ENCODE data around the gene GPR108.
"Not testable (repeated sequence)": the region's sequence is repeated elsewhere in the genome, so short reads cannot be mapped to it uniquely, and the experiment has no call there.

GPR108 gene

DNA sequence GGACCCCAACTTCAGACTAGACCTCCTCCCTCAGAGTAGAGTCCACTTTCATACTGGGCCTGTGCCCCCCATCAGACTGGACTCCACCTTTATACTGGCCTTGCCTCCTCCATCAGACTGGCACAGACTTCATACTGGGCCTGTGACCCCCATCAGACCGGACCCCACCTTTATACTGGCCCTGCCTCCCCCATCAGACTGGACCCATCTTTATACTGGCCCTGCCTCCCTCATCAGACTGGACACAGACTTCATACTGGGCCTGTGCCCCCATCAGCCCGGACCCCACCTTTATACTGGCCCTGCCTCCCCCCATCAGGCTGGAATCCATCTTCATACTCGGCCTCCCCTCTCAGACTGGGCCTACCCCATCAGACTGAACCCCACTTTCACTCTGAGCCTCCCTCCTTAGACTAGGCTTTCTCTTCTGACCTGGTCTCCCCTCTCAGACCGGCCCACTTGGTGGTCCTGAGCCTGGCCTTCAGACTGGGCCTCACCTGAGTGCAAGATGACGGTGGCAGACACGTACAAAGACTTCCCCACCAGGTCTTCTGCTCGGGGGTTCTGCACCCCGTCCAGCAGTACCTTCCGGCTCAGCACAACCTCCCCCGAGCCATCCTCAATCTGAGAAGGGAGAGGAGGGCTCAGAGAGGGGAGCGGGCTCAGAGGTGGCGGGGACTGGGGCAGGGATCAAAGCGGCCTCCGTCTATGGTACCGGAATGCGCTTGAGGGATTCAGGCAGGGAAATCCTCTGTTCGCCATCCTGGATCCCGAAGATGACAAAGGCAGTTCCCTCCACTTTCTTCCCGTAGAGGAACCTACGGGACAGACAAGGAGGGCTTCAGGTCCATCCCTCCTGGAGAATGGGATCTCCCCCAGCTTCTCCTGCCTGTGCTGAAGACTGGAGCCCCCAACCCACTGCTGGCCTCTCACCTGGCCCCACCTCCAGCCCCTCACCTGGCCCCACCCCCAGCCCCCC lies 24.4 kb downstream of the GPR108 start:
- no peak overlapping the region for H3K4me3 ChIP-seq (ENCODE audit: low read length)
- no peak for DNase-seq (ENCODE audit: low read depth, low spot score)

DNA sequence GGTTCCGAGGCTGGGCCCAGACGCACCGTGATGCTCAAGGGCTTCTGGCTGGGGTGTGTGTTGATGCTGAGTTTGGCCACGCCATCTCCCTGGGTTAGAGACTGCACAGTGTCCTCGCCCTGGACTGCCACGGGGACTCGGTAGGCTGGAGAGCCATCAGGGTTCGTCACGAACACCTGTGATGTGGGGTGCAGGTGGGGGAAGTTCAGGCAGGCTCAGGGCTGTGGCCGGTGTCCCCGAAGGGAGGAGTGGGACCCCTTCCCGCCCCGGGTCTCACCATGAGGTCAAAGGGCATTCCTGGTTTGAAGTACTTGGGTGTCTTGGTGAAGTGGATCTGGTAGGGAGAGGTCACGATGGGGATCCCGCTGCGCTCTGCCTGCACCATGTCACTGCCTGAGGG lies 25.1 kb downstream of the GPR108 start:
- DNase-seq (ENCODE audit: low read depth, low spot score) = no peak

GRCh38 chr19:6711605-6712004 lies 25.8 kb downstream of the GPR108 start:
- no peak for DNase-seq (ENCODE audit: low read depth, low spot score)
- H3K4me3 ChIP-seq (ENCODE audit: low read length) = no peak overlapping the region

More for the DNA sequence above, 25.1 kb downstream of the GPR108 start:
- no peak overlapping the region for H3K4me3 ChIP-seq (ENCODE audit: low read length)

- no peak overlapping the region for H3K4me3 ChIP-seq (ENCODE audit: low read length)
- DNase-seq (ENCODE audit: low read depth, low spot score) = no peak
Observed at GRCh38 chr19:6711078-6711361, 26.4 kb downstream of the GPR108 start.

- DNase-seq (ENCODE audit: low read depth, low spot score) = no peak
- H3K4me3 ChIP-seq (ENCODE audit: low read length) = no peak overlapping the region
Observed at GRCh38 chr19:6710273-6711077, 26.9 kb downstream of the GPR108 start.

DNA sequence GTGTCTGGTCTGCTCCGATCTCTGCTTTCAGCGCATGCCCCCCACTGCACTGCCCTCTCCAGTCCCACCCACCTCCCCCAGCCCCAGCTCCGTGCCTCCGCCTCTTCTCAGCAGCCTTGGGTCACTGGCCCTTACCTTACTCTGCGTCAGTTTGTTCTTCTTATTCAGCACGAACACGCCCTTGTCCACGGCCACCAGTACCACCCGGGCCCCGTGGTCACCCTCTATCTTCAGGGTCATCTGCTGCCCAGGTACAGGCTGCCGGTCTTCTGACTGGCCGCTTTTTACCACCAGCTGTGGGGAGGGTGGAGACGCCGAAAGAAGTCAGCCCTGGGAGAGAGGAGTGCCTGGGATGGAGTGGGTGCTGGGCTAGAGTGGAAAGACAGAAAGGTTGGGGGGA lies 27.8 kb downstream of the GPR108 start:
- no peak for DNase-seq (ENCODE audit: low read depth, low spot score)
- H3K4me3 ChIP-seq (ENCODE audit: low read length) = no peak overlapping the region

DNA sequence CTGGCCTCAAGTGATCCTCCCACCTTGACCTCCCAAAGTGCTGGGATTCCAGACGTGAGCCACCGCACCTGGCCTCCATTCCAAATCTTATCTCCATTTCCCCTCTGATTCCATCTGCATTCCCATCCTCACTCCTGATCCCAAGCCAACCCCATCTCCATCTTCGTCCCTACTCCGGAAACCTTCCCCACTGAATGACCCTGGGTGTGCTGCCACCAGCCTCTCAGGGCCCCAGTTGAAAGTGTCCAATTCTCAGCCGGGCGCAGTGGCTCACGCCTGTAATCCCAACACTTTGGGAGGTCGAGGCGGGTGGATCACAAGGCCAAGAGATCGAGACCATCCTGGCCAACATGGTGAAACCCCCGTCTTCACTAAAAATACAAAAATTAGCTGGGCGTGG lies 28.5 kb downstream of the GPR108 start:
- H3K4me3 ChIP-seq (ENCODE audit: low read length) = not testable (repeated sequence)

GRCh38 chr19:6708346-6708745 lies 29.0 kb downstream of the GPR108 start:
- no peak overlapping the region for H3K4me3 ChIP-seq (ENCODE audit: low read length)
- DNase-seq (ENCODE audit: low read depth, low spot score) = no peak

More for the DNA sequence above, 28.5 kb downstream of the GPR108 start:
- not testable (repeated sequence) for DNase-seq (ENCODE audit: low read depth, low spot score)

DNA sequence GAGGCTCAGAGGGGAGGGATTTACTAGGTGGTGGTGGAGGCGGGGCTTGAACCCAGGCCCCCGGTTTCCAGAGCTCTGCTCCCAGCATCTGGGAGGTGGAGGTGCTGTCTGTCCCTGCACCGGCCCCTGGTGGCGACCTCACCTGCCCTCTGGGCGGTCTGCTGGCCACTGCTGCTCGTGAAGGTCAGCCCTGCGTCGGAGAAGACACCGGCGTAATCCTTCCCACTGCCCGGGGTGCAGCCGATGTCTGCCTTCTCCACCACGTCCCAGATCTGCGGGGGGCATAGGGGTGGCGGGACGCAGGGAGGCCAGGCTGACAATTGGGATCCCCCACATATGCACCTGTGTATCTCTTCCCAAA lies 29.7 kb downstream of the GPR108 start:
- DNase-seq (ENCODE audit: low read depth, low spot score) = no peak
- H3K4me3 ChIP-seq (ENCODE audit: low read length) = no peak overlapping the region

DNA sequence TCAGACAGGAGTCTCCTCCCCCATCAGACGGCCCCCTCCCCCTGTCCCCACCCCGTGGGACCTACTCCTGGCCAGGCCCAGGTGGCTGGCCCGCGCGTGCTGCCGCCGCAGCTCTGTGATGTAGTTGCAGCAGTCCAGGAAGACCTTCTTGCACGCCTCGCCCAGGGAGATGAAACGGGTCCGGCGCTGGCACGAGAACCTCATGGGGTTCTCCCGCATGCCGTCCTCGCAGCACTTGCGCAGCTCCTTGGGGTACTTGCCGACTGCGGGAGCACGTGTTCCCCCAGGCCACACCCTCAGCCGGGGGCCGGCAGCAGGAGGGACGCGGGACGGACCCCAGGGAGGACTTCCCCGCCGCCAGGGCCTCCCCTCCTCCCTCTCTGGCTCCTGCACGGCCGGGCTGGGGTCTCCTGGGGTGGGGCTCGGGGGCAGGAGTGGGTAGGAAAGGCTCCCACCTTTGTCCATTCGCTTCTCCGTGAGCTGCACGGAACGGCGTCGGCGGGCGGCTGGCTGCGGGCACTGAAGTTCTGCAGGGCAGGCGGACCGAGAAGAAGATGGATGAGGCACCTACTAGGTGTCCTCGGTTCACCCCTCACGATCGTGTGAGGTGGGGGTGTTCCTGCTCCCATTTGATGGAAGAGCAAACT lies 30.2 kb downstream of the GPR108 start:
- no peak overlapping the region for H3K4me3 ChIP-seq (ENCODE audit: low read length)
- DNase-seq (ENCODE audit: low read depth, low spot score) = no peak

- no peak for DNase-seq (ENCODE audit: low read depth, low spot score)
- H3K4me3 ChIP-seq (ENCODE audit: low read length) = no peak overlapping the region
Observed at GRCh38 chr19:6706633-6706958, 30.8 kb downstream of the GPR108 start.

- H3K4me3 ChIP-seq (ENCODE audit: low read length) = no peak overlapping the region
- no peak for DNase-seq (ENCODE audit: low read depth, low spot score)
Observed at GRCh38 chr19:6705931-6706632, 31.3 kb downstream of the GPR108 start.

GRCh38 chr19:6700586-6701316 lies 36.6 kb downstream of the GPR108 start:
- no peak for DNase-seq (ENCODE audit: low read depth, low spot score)

GRCh38 chr19:6699935-6700334 lies 37.4 kb downstream of the GPR108 start:
- H3K4me3 ChIP-seq (ENCODE audit: low read length) = no peak overlapping the region
- DNase-seq (ENCODE audit: low read depth, low spot score) = no peak

More at GRCh38 chr19:6700586-6701316, 36.6 kb downstream of the GPR108 start:
- no peak overlapping the region for H3K4me3 ChIP-seq (ENCODE audit: low read length)

DNA sequence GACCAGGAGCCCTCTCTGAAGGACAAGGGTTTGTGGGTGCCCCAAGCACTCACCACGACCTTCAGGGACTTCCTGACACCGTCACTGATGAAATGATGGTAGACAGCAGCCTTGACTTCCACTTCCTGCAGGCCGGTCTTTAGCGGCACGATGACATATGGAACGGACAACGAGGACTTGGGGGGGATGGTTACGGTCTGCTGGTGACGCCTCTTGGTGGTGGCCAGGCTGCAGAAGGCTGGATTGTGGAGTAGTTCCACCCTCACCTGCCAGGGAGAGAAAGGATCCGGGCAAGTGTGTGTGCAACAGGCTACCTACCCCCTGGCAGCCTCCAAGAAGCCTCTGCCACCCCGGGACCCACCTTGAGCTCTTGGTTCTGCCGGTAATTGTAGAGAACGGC lies 40.1 kb downstream of the GPR108 start:
- DNase-seq (ENCODE audit: low read depth, low spot score) = no peak
- no peak overlapping the region for H3K4me3 ChIP-seq (ENCODE audit: low read length)

DNA sequence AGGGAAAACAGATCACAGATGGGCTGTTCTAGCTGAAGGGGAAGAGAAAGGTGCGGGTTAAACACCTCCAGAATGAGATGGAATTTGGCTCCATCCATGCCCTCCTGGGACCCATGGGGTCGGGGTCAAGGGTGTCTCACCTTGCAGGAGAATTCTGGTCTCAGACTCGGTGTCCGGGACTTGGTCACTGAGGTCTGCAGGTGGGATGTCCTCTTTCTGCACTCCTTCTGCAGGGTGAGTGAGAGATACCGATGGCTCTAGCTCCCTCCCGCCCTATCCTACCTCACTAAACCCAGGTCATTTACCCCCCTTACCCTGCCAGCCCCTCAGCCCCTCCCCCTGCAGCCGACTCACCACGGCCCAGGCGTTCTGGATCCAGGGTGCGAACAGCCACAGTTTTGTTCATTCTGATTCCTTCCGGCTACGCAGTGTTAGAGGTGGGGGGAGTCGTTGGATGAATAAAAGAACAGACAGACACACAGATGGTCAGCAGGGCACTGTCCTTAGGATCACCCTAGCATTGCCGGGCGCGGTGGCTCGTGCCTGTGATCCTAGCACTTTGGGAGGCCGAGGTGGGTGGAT lies 41.0 kb downstream of the GPR108 start:
- no peak overlapping the region for H3K4me3 ChIP-seq (ENCODE audit: low read length)
- DNase-seq (ENCODE audit: low read depth, low spot score) = no peak

DNA sequence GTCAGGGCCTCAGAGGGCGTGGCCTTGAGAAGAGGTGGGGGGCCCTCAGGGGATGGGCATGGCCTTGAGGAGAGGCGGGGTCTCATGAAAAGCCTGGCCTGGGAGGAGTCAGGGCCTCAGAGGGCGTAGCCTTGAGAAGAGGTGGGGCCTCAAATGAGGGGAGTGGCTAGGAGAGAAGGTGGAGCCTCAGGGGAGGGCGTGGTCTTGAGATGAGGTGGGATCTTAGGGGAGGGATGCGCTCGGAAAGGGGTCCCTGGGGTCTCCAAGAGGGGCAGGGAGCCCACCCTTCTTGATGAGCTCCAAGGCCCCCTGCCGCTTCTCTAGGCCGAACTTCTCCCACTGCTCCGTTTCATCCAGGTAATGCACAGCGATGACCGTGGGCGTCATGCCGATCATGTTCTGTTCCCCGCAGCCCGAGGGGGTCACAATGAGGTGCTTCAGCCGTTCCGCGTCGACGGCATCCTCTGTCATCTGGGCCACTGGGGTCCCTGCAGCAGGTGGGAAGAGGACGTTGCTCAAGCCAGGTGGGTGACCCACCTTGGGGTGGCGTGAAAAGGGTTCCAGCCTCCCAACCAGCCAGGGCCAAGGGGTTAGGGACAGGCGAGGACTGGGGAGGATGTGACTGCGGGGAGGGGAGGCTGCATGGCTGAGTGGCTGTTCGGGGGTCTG lies 43.1 kb downstream of the GPR108 start:
- peak; percentile 26 for DNase-seq (ENCODE audit: low read depth, low spot score)
- no peak overlapping the region for H3K4me3 ChIP-seq (ENCODE audit: low read length)

GRCh38 chr19:6693681-6694080 lies 43.7 kb downstream of the GPR108 start:
- peak; percentile 40 for DNase-seq (ENCODE audit: low read depth, low spot score)
- no peak overlapping the region for H3K4me3 ChIP-seq (ENCODE audit: low read length)
